ENCODE data around the gene EHHADH.

Gene EHHADH

GRCh38 chr3:185197068-185197467 lies 56.8 kb downstream of the EHHADH start:
- H3K4me3 ChIP-seq (ENCODE audit: low read depth, low read length): no peak overlapping the region
- H3K36me3 ChIP-seq (ENCODE audit: control insufficient read depth, insufficient read depth, low read length): no peaks in the 10 kb centered on the region
- no peaks in the 10 kb centered on the region; the same call in 1 of the 2 replicates for H3K9me3 ChIP-seq (ENCODE audit: control insufficient read depth, insufficient read depth, low read depth, low read length)
- H3K27ac ChIP-seq (ENCODE audit: low read depth, low read length): no peak overlapping the region
- H3K9ac ChIP-seq (ENCODE audit: low read length): no peak overlapping the region
- H3K27me3 ChIP-seq (ENCODE audit: control insufficient read depth, insufficient read depth, low read length): no peaks in the 10 kb centered on the region
- H3K4me1 ChIP-seq (ENCODE audit: control insufficient read depth, insufficient read depth, low read length): no peaks in the 10 kb centered on the region

- H3K27me3 ChIP-seq (ENCODE audit: control insufficient read depth, insufficient read depth, low read length): no peaks in the 10 kb centered on the region
Observed at GRCh38 chr3:185195652-185196051, 58.2 kb downstream of the EHHADH start.

GRCh38 chr3:185188816-185189215 lies 65.0 kb downstream of the EHHADH start:
- Histone ChIP-seq H3K4me3 (ENCODE audit: low read depth, low read length) (no peak overlapping the region), H3K36me3 (ENCODE audit: control insufficient read depth, insufficient read depth, low read length) (no peaks in the 10 kb centered on the region), H3K4me1 (ENCODE audit: control insufficient read depth, insufficient read depth, low read length) (no peaks in the 10 kb centered on the region), H3K27ac (ENCODE audit: low read depth, low read length) (no peak overlapping the region), H3K9me3 (ENCODE audit: control insufficient read depth, insufficient read depth, low read depth, low read length) (no peaks in the 10 kb centered on the region), H3K27me3 (ENCODE audit: control insufficient read depth, insufficient read depth, low read length) (no peaks in the 10 kb centered on the region), H3K9ac (ENCODE audit: low read length) (no peak overlapping the region)

More at GRCh38 chr3:185195652-185196051, 58.2 kb downstream of the EHHADH start:
- H3K9me3 ChIP-seq (ENCODE audit: control insufficient read depth, insufficient read depth, low read depth, low read length): no peaks in the 10 kb centered on the region; the same call in 1 of the 2 replicates
- H3K4me3 ChIP-seq (ENCODE audit: low read depth, low read length): no peak overlapping the region
- no peaks in the 10 kb centered on the region for H3K36me3 ChIP-seq (ENCODE audit: control insufficient read depth, insufficient read depth, low read length)
- H3K4me1 ChIP-seq (ENCODE audit: control insufficient read depth, insufficient read depth, low read length): no peaks in the 10 kb centered on the region
- no peak overlapping the region for H3K9ac ChIP-seq (ENCODE audit: low read length)
- no peak overlapping the region for H3K27ac ChIP-seq (ENCODE audit: low read depth, low read length)

- Histone ChIP-seq H3K27ac (ENCODE audit: low read depth, low read length) (no peak overlapping the region), H3K9me3 (ENCODE audit: control insufficient read depth, insufficient read depth, low read depth, low read length) (no peaks in the 10 kb centered on the region), H3K9ac (ENCODE audit: low read length) (no peak overlapping the region), H3K27me3 (ENCODE audit: control insufficient read depth, insufficient read depth, low read length) (no peaks in the 10 kb centered on the region), H3K4me1 (ENCODE audit: control insufficient read depth, insufficient read depth, low read length) (no peaks in the 10 kb centered on the region), H3K36me3 (ENCODE audit: control insufficient read depth, insufficient read depth, low read length) (no peaks in the 10 kb centered on the region), H3K4me3 (ENCODE audit: low read depth, low read length) (no peak overlapping the region)
Observed at GRCh38 chr3:185187391-185187790, 66.5 kb downstream of the EHHADH start.

GRCh38 chr3:185176750-185177359 lies 77.0 kb downstream of the EHHADH start:
- Histone ChIP-seq H3K9ac (ENCODE audit: low read length) (no peak overlapping the region), H3K4me3 (ENCODE audit: low read depth, low read length) (no peak overlapping the region), H3K36me3 (ENCODE audit: control insufficient read depth, insufficient read depth, low read length) (no peaks in the 10 kb centered on the region), H3K4me1 (ENCODE audit: control insufficient read depth, insufficient read depth, low read length) (peaks cover 15% of the 10 kb centered on the region), H3K27me3 (ENCODE audit: control insufficient read depth, insufficient read depth, low read length) (no peaks in the 10 kb centered on the region), H3K27ac (ENCODE audit: low read depth, low read length) (no peak overlapping the region), H3K9me3 (ENCODE audit: control insufficient read depth, insufficient read depth, low read depth, low read length) (no peaks in the 10 kb centered on the region)

- Histone ChIP-seq H3K9ac (ENCODE audit: low read length) (peak overlapping the region; percentile 24), H3K9me3 (ENCODE audit: control insufficient read depth, insufficient read depth, low read depth, low read length) (no peaks in the 10 kb centered on the region), H3K4me1 (ENCODE audit: control insufficient read depth, insufficient read depth, low read length) (peaks cover 15% of the 10 kb centered on the region), H3K27me3 (ENCODE audit: control insufficient read depth, insufficient read depth, low read length) (no peaks in the 10 kb centered on the region), H3K27ac (ENCODE audit: low read depth, low read length) (no peak overlapping the region), H3K36me3 (ENCODE audit: control insufficient read depth, insufficient read depth, low read length) (no peaks in the 10 kb centered on the region), H3K4me3 (ENCODE audit: low read depth, low read length) (peak overlapping the region; percentile 23; the same call in 1 of the 2 replicates)
Observed at GRCh38 chr3:185175370-185175987, 78.4 kb downstream of the EHHADH start.

GRCh38 chr3:185172086-185173049 lies 81.5 kb downstream of the EHHADH start:
- Histone ChIP-seq H3K9ac (ENCODE audit: low read length) (no peak overlapping the region), H3K27me3 (ENCODE audit: control insufficient read depth, insufficient read depth, low read length) (no peaks in the 10 kb centered on the region), H3K4me3 (ENCODE audit: low read depth, low read length) (no peak overlapping the region), H3K36me3 (ENCODE audit: control insufficient read depth, insufficient read depth, low read length) (no peaks in the 10 kb centered on the region), H3K4me1 (ENCODE audit: control insufficient read depth, insufficient read depth, low read length) (peaks cover 15% of the 10 kb centered on the region), H3K9me3 (ENCODE audit: control insufficient read depth, insufficient read depth, low read depth, low read length) (no peaks in the 10 kb centered on the region), H3K27ac (ENCODE audit: low read depth, low read length) (no peak overlapping the region)

GRCh38 chr3:185164428-185165217 lies 89.2 kb downstream of the EHHADH start:
- Histone ChIP-seq H3K36me3 (ENCODE audit: control insufficient read depth, insufficient read depth, low read length) (no peaks in the 10 kb centered on the region), H3K4me3 (ENCODE audit: low read depth, low read length) (no peak overlapping the region), H3K27ac (ENCODE audit: low read depth, low read length) (no peak overlapping the region), H3K4me1 (ENCODE audit: control insufficient read depth, insufficient read depth, low read length) (no peaks in the 10 kb centered on the region), H3K27me3 (ENCODE audit: control insufficient read depth, insufficient read depth, low read length) (no peaks in the 10 kb centered on the region), H3K9ac (ENCODE audit: low read length) (no peak overlapping the region), H3K9me3 (ENCODE audit: control insufficient read depth, insufficient read depth, low read depth, low read length) (no peaks in the 10 kb centered on the region)

GRCh38 chr3:185162634-185163033 lies 91.2 kb downstream of the EHHADH start:
- H3K27ac ChIP-seq (ENCODE audit: low read depth, low read length): no peak overlapping the region
- no peaks in the 10 kb centered on the region for H3K36me3 ChIP-seq (ENCODE audit: control insufficient read depth, insufficient read depth, low read length)
- no peak overlapping the region for H3K9ac ChIP-seq (ENCODE audit: low read length)
- H3K4me1 ChIP-seq (ENCODE audit: control insufficient read depth, insufficient read depth, low read length): no peaks in the 10 kb centered on the region
- no peak overlapping the region for H3K4me3 ChIP-seq (ENCODE audit: low read depth, low read length)
- no peaks in the 10 kb centered on the region for H3K27me3 ChIP-seq (ENCODE audit: control insufficient read depth, insufficient read depth, low read length)
- no peaks in the 10 kb centered on the region for H3K9me3 ChIP-seq (ENCODE audit: control insufficient read depth, insufficient read depth, low read depth, low read length)

GRCh38 chr3:185161761-185162160 lies 92.1 kb downstream of the EHHADH start:
- no peaks in the 10 kb centered on the region for H3K27me3 ChIP-seq (ENCODE audit: control insufficient read depth, insufficient read depth, low read length)
- H3K4me3 ChIP-seq (ENCODE audit: low read depth, low read length): no peak overlapping the region
- no peaks in the 10 kb centered on the region for H3K9me3 ChIP-seq (ENCODE audit: control insufficient read depth, insufficient read depth, low read depth, low read length)
- no peak overlapping the region for H3K9ac ChIP-seq (ENCODE audit: low read length)
- H3K27ac ChIP-seq (ENCODE audit: low read depth, low read length): no peak overlapping the region
- H3K4me1 ChIP-seq (ENCODE audit: control insufficient read depth, insufficient read depth, low read length): no peaks in the 10 kb centered on the region
- no peaks in the 10 kb centered on the region for H3K36me3 ChIP-seq (ENCODE audit: control insufficient read depth, insufficient read depth, low read length)

Data from HUES6 (cell line).